SKM-1 treated with dmso at 0.1 percent for 144 hours (cell line): ENCODE data around the gene BNIP1.

Experiments
- DNase-seq: peaks from one replicate; lab custom pipeline; 2025; ENCODE audit not compliant: unreplicated experiment; lab: John Stamatoyannopoulos, UW

Gene BNIP1

GRCh38 chr5:173165177-173166016 is 21.1 kb downstream of the BNIP1 start:
- DNase-seq = no peak

DNA sequence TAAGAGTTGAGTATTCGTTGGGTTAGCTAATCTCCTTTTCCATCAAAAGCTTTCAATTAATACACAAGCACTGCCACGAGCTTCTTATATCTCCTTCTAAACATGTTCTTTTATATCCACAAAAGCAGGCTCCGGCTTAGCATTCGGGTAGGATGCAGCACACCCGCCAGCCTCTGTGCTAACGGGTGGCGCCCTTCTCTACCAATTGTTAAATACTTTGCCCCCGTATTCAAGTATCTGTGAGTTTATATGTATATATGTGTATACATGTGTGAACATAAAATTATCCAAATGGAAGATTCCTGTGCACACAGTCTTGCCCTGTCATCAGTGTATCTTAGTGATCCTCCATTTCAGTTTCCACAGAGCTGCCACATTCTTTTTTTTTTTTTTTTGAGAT is 27.8 kb downstream of the BNIP1 start:
- DNase-seq = no peak

- no peak for DNase-seq
Observed at GRCh38 chr5:173175523-173175922, 31.2 kb downstream of the BNIP1 start.

DNA sequence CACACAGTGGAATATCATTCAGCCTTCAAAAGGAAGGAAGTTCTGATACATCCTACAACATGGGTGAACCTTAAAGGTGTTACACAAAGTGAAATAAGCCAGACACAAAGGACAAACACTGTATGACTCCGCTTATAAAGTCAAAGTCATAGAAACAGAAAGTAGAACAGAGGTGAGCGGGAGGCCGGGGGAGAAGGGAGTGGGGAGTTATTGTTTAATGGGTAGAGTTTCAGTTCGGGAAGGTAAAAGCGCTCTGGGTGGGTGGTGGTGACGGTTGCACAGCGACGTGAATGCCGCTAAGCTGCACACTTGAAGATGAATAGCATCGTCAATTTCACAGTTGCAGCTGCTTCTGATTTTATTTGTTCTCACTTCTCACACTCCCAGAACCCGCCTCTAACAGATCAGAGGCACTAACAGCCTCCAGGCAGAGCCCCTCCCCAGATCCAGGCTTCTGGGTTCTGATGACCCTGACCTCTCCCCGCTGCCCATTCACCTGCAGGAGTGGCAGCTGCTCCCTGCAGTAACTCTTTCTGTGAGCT is 34.1 kb downstream of the BNIP1 start:
- no peak for DNase-seq

DNA sequence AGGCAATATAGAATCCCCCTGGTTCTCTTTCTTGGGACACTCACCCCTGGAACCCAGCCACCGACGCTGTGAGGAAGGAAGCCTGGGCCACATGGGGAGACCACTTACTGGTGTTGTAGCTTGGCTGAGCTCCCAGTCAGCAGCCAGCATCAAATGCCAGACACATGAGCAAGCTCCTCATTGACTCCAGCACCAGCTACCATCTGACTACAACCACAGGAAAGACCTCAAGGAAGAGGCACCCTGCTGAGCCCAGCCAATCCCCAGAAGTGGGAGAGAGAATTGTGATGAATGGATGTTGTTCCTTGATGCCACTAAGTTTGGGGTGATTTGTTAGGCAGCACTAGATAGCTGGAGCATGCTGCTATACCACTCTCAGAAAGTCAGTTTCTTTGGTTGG is 36.0 kb downstream of the BNIP1 start:
- DNase-seq = no peak

DNA sequence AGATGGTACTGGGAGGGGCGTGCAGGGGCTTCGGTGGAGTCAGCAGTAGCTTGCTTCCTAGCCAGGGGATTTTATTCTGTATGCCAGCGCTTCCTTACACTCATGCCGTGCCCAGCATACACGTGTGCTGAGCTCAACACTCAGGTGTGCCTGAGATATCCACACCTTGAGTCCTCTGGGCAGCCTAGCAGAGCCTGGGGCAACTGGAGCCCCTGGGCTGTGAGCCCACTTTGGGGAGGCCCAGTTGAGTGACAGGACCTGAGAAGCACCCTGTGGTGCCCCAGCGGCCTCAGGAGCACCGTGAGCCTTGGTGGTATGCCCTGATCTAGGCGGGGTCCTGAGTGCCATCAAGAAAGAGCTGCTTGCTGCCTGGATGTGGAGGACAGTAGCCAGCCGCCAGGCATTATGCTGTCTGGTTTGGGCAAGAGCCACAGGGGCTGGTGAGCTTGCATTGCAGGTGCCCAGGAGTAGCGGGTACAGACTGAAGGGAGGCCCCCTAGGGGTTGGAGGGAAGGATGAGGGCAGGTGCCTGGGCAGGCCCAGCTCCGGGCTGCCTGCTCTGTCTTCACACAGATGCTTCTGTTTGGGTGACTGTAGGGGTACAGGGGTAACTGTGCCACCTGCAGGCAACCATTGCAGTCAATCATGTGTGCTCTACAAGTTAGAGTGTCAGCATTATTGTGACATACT is 42.9 kb downstream of the BNIP1 start:
- DNase-seq = no peak

- no peak for DNase-seq
Observed at GRCh38 chr5:173188280-173188679, 43.9 kb downstream of the BNIP1 start.

DNA sequence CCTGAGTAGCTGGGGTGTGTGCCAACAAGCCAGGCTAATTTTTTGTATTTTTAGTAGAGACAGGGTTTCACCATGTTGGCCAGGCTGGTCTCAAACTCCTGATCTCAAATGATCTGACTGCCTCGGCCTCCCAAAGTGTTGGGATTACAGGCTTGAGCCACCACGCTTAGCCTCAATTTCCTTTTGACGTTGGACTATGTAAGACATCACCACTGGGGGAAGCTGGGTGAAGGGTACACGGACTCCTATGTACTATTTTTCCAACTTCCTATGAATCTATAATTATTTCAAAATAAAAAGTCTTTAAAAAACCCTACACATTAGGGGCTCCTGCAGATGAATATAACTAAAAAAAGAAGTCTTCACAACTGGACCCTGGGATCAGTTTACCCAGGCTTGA is 46.7 kb downstream of the BNIP1 start:
- no peak for DNase-seq

- no peak for DNase-seq
Observed at GRCh38 chr5:173191561-173191960, 47.2 kb downstream of the BNIP1 start.

DNA sequence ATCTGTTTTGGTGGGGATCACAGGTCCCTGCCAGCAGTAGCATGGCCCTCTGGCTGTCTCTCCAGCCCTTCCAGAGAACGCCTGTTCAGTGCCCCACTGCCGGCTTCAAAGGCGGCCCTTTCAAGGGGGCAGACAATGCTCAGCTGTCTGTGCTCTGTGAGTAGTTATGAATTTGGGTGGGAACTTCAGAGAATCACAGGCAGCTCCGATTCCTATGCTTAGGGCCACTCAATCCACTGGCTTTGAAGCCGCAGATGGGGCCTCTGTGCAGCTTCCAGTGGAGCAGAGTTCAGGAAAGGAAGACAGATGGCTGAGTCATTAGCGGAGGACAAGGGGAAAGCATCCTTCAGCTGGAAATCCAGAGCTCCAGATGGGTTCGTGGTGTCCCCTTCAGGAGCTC is 48.2 kb downstream of the BNIP1 start:
- DNase-seq = no peak

DNA sequence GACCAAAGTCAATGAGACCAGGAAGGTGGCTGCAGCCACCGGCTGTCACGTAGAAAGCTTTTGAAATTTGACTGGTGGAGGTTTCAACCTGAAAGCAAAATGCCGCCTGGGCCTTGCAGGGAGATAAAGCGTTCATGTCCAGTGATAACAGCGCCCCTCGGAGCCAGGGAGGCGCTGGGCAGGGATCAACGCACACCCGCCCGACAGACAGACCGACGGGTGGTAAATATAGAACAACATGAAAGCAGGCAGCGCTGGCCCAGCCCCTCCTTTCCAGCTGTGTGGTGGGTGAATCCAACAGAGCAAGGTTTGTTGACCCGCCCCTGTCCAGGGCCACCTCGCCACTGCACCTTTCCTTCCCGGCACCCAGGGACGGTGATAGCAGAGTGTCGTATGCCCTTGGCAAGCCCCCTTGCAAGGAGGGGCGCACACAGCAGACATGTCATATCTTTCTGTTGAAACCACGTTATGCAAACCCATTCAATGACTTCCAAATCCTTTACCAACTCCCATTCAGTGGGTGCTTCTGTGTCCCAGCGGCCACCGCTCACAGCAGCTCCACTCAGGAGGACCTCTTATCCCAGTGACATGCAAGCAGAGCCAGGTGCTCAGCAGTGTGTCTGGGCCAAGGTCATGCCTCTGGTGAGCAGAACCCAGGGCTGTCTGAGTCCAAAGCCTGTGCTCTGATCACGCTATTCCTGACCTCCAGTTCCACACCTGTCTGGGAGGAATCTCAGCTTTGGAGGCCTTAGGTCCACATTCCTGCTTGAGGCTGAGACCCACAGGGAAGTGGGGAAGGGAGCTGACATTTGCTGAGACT is 52.0 kb downstream of the BNIP1 start:
- DNase-seq = no peak

GRCh38 chr5:173197375-173197891 is 53.1 kb downstream of the BNIP1 start:
- DNase-seq = no peak

GRCh38 chr5:173198049-173198448 is 53.7 kb downstream of the BNIP1 start:
- DNase-seq = no peak

GRCh38 chr5:173200356-173200755 is 56.0 kb downstream of the BNIP1 start:
- no peak for DNase-seq

- DNase-seq = no peak
Observed at GRCh38 chr5:173201636-173202265, 57.4 kb downstream of the BNIP1 start.

DNA sequence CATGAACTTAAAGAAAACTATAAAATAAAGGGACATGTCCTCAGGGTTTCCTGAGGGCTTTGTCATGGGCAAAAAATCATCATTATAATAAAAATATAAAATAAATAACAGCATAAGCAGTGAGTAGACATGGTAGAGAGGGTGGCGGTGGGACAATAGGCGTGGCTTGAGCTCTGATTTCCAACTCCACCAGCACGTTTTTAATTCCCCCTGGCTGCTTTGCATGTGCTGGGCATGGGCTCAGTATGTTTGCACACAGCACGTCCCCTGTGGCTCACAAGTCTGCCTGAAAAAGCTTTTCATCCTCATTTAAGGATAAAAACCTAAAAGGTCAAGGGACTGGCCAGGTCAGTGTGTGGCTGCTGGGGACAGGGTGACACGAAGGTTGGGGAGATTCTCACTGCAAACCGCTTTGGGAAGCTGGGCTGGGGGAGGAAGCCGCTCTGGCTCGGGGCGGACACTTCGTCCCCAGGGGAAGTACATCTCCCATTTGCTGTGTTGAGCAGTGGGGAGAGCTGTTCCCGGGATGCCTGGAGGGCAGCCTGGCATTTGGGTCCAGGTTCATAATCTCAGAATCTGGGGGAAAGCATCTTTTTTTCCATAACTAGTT is 58.0 kb downstream of the BNIP1 start:
- DNase-seq = no peak

DNA sequence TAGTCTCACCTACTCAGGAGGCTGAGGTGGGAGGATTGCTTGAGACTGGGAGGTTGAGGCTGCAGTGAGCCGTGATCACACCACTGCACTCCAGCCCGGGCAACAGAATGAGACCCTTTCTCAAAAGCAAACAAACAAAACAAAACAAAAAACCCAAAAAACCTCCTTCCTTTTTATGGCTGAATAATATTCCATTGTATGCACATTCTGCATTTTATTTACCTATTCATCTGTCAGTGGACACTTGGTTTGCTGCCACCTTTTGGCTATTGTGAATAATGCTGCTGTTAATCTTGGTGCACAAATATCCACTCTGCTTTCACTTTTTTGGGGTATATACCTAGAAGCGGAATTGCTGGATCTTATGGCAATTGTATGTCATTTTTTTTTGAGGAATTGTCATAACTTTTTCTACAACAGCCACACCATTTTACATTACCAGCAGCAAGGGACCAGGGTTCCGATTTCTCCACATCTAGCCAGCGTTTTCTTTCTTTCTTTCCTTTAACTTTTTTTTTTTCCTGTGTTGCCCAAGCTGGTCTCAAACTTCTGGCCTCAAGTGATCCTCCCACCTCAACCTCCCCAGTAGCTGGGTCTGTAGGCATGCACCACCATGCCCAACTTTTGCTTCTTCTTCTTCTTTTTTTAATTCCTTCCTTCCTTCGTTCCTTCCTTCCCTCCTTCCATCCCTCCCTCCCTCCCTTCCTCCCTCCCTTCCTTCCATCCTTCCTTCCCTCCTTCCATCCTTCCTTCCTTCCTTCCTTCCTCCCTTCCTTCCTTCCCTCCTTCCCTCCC is 60.1 kb downstream of the BNIP1 start:
- DNase-seq = peak; percentile 15

- no peak for DNase-seq
Observed at GRCh38 chr5:173205916-173206315, 61.6 kb downstream of the BNIP1 start.

- no peak for DNase-seq
Observed at GRCh38 chr5:173208296-173208695, 64.0 kb downstream of the BNIP1 start.
